NCI-H2196 treated with DMSO at 0.1 percent for 48 hours (cell line): ENCODE measurements around the gene LY6G5C.
A peak's percentile ranks its signal among the peaks of the same experiment; 100 is the strongest.
"Not testable (repeated sequence)": the region's sequence is repeated elsewhere in the genome, so short reads cannot be mapped to it uniquely, and the experiment has no call there.

Experiments
- DNase-seq: peaks from one replicate; lab custom pipeline; 2025; ENCODE audit not compliant: unreplicated experiment; lab: John Stamatoyannopoulos, UW

LY6G5C gene

GRCh38 chr6:31715022-31715958 lies 34.4 kb upstream of the LY6G5C start, which contains the start of gene LY6G6D:
LY6G6D (plus strand) TSS chr6:31715348; CDS start chr6:31715356, 8 bp downstream.
- DNase-seq = no peak

DNA sequence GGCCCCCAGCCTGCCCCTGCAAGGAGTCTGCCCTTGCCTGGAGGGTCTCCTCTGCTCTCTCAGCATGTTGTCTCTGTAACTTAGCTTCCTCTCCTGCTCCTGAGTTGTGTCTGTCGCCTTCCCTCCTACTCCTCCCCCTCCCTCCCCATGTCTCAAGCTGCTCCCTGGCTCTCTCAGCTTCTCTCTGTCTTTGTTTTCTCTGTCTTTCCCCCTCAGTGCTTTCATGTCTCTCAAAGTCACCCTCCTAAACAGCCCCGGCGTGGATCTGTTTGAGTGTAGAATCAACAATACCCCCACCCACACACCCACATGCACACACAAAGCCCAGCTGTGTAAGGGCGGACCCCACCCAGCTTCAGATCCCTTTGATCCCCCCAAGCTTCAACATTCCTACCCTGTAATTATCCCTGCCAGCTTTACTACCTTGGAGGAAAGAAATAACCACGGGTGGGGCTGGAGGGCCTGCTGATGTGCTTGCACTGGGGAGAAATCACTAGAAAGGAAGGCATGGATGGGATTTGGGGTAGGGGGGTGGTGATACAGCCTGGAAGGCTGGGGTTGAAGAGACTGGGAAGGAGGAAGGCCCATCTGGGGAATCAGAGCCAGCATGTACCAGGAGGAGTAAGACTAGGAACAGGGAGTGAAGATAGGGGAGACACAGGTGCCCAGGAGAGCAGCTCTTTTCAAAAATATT lies 33.3 kb upstream of the LY6G5C start:
- DNase-seq = no peak

DNA sequence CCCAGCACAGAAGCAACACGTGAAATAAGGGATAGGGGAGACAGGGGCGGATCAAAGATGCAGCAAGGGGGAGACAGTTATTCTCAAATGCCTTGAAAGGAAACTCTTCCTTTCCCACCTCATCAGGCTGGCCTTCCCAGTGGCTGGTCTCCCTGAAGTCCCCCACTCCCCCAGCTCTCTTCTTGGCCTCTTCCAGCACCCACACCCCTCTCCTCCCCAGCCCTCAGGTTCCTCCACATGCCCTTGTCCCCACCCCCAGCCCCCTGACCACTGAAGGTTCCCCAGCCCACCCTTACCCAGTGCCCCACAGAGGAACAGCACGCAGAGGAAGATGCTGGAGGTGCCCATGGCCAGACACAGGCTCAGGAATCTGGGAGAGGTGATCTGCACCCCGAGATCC lies 32.6 kb upstream of the LY6G5C start:
- no peak for DNase-seq

DNA sequence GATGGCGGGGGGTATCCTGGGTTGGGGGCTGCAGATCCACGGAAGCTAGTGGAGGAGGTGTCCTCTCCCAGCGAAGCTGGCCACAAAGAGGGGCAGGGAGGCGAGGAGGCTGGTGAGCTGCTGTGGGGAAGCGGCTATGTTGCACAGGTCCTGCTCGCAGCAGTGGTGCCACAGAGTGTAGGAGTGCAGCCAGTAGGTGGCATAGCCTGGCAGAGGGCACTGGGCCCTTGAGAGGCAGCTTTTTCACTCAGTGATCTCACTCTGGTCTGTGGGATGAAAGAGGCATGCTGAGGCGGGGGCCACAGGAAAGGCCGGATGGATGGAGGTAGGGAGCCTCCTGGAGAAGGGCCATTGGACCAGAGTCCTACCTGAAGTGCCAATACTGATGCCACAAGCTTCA lies 31.4 kb upstream of the LY6G5C start:
- no peak for DNase-seq

DNA sequence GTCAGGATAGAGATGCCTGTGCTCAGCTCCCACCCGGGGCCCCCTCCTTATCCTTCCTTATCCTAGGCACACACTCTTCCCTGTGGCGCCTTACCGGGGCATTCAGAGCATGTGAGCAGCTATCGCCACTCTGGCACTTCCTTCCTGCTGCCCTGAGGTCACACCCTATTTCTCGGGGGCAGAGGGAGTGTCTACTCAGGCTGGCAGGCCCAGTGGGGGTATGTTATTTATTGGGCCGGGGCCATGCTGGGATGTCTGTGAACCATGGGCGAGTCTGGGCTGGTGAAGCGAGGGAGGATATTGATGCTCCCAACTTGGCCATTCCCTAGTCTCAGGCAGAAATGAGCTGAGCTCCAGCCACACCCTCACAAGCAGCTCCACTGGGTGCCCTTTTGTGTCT lies 30.4 kb upstream of the LY6G5C start:
- DNase-seq = no peak

DNA sequence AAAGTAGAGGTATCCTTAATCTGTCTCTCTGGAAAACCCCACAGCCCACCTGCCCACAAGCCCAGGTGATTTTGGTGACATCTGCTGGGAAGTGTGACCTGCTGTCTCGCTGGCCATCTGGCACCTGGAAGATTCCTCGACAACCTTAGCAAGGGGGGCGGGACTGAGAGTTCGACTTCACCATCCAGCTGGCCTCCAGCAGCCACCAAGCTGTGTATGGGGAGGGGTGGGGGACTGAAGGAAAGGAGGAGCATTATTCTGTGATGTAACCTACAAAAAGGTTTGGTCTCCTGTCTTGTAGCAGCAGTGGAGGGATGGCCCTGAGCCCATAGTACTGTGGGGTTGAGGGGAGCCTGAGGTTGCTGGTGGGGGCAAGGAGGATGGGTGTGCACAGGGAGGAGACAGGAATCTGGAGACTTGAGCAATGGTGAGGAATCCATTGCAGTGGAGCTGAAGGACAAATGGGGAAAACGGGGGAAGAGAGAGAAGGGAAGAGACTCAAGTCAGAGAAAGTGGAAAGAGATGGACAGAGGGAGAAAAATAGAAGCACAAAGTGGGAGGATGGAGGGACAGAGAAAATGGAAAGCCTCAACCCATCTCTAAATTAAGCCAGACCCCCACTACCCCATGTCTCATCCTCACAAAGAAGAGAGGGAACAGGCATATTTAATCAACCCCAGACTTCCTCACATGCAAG lies 29.8 kb upstream of the LY6G5C start:
- no peak for DNase-seq

DNA sequence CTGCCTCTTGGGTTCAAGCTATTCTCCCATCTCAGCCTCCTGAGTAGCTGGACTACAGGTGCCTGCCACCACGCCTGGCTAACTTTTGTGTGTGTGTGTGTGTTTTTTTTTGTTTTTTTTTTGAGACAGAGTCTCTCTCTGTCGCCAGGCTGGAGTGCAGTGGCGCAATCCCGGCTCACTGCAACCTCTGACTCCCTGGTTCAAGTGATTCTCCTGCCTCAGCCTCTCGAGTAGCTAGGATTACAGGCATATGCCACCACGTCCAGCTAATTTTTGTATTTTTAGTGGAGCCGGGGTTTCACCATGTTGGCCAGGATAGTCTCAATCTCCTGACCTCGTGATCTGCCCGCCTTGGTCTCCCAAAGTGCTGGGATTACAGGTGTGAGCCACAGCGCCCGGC lies 28.3 kb upstream of the LY6G5C start:
- DNase-seq = not testable (repeated sequence)

DNA sequence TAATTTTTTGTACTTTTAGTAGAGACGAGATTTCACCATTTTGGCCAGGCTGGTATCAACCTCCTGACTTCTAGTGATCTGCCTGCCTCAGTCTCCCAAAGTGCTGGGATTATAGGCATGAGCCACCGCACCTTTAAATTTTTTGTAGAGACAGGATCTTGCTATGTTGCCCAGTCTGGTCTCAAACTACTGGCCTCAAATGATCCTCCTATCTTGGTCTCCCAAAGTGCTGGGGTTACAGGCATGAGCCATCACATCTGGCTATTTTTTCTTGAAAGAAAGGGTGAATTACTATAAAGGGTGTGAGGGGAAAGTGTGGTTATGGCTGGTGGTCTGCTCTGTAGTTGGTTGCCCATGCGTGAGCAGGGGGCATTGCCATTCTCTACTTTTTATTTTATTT lies 27.4 kb upstream of the LY6G5C start:
- DNase-seq = no peak

DNA sequence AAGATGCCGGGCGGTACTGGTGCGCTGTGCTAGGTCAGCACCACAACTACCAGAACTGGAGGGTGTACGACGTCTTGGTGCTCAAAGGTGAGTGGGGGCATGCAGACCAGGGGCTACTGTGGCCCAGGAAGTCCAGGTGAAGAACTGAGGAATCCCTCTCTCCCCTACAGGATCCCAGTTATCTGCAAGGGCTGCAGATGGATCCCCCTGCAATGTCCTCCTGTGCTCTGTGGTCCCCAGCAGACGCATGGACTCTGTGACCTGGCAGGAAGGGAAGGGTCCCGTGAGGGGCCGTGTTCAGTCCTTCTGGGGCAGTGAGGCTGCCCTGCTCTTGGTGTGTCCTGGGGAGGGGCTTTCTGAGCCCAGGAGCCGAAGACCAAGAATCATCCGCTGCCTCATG lies 26.8 kb upstream of the LY6G5C start:
- DNase-seq = no peak

DNA sequence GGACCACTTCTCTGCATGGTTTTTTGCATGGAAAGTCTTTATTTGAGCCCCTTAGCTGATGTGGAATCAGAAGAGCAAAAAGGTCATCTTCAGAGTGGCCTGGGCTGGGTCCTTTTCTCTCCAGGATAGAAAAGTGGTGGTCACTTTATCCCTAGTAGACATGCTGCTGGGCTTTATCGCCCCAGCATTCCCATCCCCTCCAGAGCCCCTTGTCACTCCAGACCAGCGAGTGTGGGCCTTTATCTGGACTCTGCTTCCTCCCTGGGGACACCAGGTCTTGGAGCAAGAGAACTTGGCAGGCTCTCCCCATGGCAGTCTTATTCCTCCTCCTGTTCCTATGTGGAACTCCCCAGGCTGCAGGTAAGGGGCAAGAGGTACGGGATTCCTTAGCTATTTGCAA lies 25.7 kb upstream of the LY6G5C start, which contains the start of gene LY6G6F:
Gene LY6G6F, plus strand, starts transcription at position 268 of the 400 bp plus-strand sequence. Its CDS starts 41 bp downstream, at position 309.
- no peak for DNase-seq

DNA sequence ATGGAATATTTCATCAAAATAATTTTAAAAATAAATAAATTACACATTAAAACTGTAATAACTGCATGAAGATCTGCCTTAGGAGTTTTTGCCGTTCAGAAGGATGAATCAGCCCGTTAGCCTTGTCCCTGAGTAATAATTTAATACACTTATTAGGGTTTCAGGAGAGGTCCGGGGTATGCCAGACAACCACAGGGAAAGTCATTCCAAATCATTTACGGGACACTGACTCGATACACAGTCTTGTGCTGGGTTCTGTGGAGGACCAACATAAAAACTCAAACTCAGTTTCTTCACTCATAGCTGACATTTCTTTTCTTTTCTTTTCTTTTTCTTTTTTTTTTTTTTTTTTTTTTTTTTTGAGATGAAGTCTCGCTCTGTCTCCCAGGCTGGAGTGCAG lies 25.1 kb upstream of the LY6G5C start:
- no peak for DNase-seq

- peak; percentile 88 for DNase-seq
Observed at GRCh38 chr6:31702819-31703716, 22.2 kb upstream of the LY6G5C start, which contains the start of gene ABHD16A. ABHD16A (minus strand) TSS chr6:31703324; CDS start chr6:31703281, 43 bp downstream.

GRCh38 chr6:31702405-31702818 lies 21.5 kb upstream of the LY6G5C start:
- DNase-seq = no peak

GRCh38 chr6:31701666-31702404 lies 21.0 kb upstream of the LY6G5C start:
- peak; percentile 37 for DNase-seq

DNA sequence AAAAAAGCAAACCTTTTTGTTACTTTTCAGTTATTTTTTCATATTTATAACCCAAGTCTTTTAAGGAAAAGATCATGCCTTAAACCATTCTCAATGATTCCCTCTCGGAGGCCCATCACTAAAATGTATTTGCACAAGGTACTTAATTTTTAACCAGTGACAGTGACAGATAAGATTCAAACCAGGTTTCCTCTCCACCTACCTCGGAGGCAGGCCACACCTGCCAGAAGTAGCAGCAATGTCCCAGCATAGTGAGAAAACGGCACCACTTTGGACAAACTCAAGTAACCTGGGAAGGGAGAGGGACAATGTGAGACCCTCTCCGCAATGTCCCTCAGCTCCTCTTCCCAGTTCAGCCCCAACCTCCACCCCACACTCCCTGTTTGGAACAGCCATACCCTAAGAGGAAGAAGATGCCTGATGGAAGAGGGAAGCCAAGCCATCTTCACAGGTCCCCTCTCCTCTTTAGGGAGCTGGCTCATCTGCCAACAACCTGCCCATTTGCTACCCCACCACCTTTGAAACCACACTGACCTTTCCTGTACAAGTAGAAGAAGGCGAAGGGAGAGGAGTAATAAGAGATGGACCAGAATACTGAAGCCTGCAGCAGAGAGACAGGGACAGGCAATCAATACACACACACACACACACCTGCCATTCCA lies 20.0 kb upstream of the LY6G5C start:
- DNase-seq = no peak

- no peak for DNase-seq
Observed at GRCh38 chr6:31697555-31697954, 16.7 kb upstream of the LY6G5C start.

GRCh38 chr6:31693535-31693934 lies 12.7 kb upstream of the LY6G5C start:
- DNase-seq = no peak

DNA sequence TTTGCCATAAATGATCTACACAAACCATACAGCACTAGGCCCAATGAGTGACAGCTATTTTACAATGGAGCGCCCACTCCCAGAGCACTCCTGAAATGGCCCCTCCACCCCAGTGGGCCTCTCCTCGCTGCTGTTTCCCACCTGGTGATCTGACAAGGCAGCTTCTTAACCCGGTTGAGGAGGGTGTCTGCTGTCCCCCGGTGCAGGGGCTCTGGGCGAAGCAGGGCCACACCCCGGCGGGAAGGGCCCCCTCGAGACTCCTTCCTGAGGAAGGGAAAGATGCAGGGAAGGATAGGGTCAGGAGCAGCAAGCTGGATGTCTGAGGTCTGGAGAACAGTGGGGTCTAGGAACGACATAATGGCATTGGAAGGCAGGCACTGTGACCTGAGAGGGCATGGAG lies 12.0 kb upstream of the LY6G5C start:
- DNase-seq = no peak

DNA sequence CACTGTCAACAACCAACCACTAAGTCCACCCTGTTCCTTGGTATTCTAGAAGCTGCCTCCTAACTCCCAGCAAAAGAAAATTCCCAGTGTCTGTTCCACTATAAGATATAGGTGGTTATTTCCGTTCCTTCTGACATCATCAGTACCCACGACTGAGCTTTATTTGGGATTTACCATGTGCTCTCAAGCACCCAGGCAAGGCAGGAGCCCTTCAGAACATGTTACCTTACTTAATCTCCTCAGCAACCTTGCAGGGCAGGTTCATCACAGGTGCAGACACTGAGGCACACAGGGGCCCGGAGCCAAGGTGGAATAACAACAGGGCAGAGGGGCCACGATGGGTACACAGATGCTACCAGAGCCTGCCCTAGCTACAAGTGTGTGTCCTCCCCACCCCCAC lies 11.5 kb upstream of the LY6G5C start:
- DNase-seq = no peak
